ENCODE measurements around the gene CHAT. TPM values are rescaled to one million over a fixed set of nuclear protein-coding genes. Genes with fewer than 3 reads are reported as not detected.

The CHAT gene
- total and polyA plus RNA-seq, 2 of the 13 experiments (the other 11 are each of a cell fraction or from before 2014, with no cell fraction given): not detected

DNA sequence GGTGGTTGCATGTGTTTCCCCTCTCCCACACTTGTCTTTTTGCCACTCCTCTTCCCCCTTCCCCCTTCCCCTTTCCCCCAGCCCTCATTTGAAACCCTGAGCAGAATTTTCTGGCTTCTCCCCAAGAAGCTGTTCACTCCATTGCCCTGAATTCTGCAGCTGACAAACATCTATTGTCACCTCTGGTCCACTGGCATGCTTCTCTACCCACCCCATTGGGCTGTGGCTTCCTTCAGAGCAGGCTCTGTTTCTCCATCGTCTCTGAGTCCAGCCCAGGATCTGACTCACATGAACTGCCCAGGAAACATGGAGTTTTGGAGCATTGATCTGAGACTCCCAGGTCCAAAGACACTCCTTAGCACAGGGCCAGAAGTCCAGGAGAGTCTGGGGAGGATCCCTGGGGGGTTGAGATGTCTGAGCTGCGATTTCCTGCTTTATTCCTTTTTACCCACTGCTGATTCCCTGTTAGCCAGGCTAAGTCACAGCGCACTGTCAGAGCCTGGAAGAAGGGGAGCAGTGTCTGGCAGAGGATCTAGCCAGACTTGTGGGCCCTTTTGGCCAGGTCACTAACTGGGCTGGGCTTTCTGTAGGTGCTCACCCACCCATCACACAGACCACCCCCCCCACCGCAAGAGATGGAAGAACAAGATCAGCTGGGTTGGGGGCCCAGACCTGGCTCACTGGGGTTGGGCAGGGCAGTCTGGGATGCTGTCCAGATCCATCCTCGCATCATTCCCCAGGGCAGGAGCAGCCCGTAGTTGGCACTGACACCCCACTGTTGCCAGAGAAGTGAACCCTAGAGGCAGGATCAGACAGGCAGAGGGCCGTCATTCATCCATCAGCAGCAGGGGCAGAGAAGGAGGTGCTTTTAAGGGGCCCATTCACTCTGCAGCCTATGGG lies 3.5 kb downstream of the CHAT start:
- Histone ChIP-seq H3K27ac (ENCODE audit: extremely low read length, insufficient read depth, low read length) (no peak overlapping the region), H3K9ac (ENCODE audit: insufficient read depth, low read depth, low read length) (no peak overlapping the region), H3K9me3 (ENCODE audit: low read length) (no peaks in the 10 kb centered on the region), H2AFZ (ENCODE audit: low read length) (no peak overlapping the region), H3K4me2 (ENCODE audit: low read depth, low read length) (no peak overlapping the region), H3K4me3 (replicated peaks in 1 of 3; ENCODE audit: insufficient read depth in 1 of 3, low read depth in 2 of 3, low read length in 3 of 3) (no peak overlapping the region), H3K27me3 (ENCODE audit: control insufficient read depth in 1 of 2, insufficient read depth in 2 of 2, low read length in 2 of 2) (peaks cover 6 to 63% of the 10 kb centered on the region in 2 experiments; a peak in 4 of 5 replicates), H4K20me1 (ENCODE audit: insufficient read depth, low read length) (no peaks in the 10 kb centered on the region; the same call in 1 of the 2 replicates), H3K36me3 (replicated peaks in 1 of 2; ENCODE audit: control insufficient read depth in 1 of 2, insufficient read depth in 2 of 2, low read length in 2 of 2) (no peaks in the 10 kb centered on the region), H3K79me2 (ENCODE audit: insufficient read depth, low read length) (no peaks in the 10 kb centered on the region), H3K4me1 (ENCODE audit: insufficient read depth, low read length) (no peaks in the 10 kb centered on the region)
- ChIA-PET POLR2A (no interaction called here), CTCF (ENCODE audit: low intra/inter-chr PET ratio, low total read pairs) (no interaction called here)
- 0% methylated on average over 3 of the region's 7 CpGs for WGBS (ENCODE audit: low lambda C conversion rate)
- in situ Hi-C loops (cut with HindIII; ENCODE audit: extremely low pct_ligation_motif_present, low pct_unique_long_range_greater_than_20kb) (no loop called here), intact Hi-C loops (cut with micrococcal nuclease; ENCODE audit: unreplicated experiment) (no loop called here)
- ATAC-seq (no peak), DNase-seq (ENCODE audit: low spot score) (no peak), FAIRE-seq (no peak)
- BruUV-seq (replicated peaks): no TSS peak
- TF ChIP-seq ZFP36L1 (CRISPR knock-in tag; IDR thresholded peaks at IDR 0.05) (no peak), SETDB1 (CRISPR knock-in tag; IDR thresholded peaks at IDR 0.05; ENCODE audit: borderline replicate concordance) (no peak), MED1 (CRISPR knock-in tag; IDR thresholded peaks at IDR 0.05) (no peak), ZNF777 (CRISPR knock-in tag; IDR thresholded peaks at IDR 0.05) (no peak), CENPX (CRISPR knock-in tag; IDR thresholded peaks at IDR 0.05) (no peak), ZNF33A (CRISPR knock-in tag; IDR thresholded peaks at IDR 0.05; ENCODE audit: borderline replicate concordance) (no peak), ZKSCAN1 (IDR thresholded peaks at IDR 0.05; ENCODE audit: low read length) (no peak), IKZF4 (CRISPR knock-in tag; IDR thresholded peaks at IDR 0.05; ENCODE audit: borderline replicate concordance, low read depth, not compliant biosample characterization) (no peak)
- TF ChIP-seq, protein P1, sequence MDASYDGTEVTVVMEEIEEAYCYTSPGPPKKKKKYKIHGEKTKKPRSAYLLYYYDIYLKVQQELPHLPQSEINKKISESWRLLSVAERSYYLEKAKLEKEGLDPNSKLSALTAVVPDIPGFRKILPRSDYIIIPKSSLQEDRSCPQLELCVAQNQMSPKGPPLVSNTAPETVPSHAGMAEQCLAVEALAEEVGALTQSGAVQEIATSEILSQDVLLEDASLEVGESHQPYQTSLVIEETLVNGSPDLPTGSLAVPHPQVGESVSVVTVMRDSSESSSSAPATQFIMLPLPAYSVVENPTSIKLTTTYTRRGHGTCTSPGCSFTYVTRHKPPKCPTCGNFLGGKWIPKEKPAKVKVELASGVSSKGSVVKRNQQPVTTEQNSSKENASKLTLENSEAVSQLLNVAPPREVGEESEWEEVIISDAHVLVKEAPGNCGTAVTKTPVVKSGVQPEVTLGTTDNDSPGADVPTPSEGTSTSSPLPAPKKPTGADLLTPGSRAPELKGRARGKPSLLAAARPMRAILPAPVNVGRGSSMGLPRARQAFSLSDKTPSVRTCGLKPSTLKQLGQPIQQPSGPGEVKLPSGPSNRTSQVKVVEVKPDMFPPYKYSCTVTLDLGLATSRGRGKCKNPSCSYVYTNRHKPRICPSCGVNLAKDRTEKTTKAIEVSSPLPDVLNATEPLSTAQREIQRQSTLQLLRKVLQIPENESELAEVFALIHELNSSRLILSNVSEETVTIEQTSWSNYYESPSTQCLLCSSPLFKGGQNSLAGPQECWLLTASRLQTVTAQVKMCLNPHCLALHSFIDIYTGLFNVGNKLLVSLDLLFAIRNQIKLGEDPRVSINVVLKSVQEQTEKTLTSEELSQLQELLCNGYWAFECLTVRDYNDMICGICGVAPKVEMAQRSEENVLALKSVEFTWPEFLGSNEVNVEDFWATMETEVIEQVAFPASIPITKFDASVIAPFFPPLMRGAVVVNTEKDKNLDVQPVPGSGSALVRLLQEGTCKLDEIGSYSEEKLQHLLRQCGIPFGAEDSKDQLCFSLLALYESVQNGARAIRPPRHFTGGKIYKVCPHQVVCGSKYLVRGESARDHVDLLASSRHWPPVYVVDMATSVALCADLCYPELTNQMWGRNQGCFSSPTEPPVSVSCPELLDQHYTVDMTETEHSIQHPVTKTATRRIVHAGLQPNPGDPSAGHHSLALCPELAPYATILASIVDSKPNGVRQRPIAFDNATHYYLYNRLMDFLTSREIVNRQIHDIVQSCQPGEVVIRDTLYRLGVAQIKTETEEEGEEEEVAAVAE (CRISPR knock-in tag; IDR thresholded peaks at IDR 0.05; ENCODE audit: borderline replicate concordance): no peak
- TF ChIP-seq, protein P2, sequence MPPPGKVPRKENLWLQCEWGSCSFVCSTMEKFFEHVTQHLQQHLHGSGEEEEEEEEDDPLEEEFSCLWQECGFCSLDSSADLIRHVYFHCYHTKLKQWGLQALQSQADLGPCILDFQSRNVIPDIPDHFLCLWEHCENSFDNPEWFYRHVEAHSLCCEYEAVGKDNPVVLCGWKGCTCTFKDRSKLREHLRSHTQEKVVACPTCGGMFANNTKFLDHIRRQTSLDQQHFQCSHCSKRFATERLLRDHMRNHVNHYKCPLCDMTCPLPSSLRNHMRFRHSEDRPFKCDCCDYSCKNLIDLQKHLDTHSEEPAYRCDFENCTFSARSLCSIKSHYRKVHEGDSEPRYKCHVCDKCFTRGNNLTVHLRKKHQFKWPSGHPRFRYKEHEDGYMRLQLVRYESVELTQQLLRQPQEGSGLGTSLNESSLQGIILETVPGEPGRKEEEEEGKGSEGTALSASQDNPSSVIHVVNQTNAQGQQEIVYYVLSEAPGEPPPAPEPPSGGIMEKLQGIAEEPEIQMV (CRISPR knock-in tag; IDR thresholded peaks at IDR 0.05; ENCODE audit: low read depth): no peak

Data from HepG2 (cell line).